ENCODE results near the gene PSMB7.

The PSMB7 gene

GRCh38 chr9:124392871-124393460, 22.3 kb downstream of the PSMB7 start:
- peak; percentile 98 for DNase-seq (ENCODE audit: low read depth)
- peak; percentile 59 for TF ChIP-seq CTCF (conservative IDR thresholded peaks at IDR 0.05; ENCODE audit: control insufficient read depth, insufficient read depth, low read depth, low read length)
- no peak overlapping the region for H3K4me3 ChIP-seq (ENCODE audit: control insufficient read depth, low read depth, low read length)

- no peak overlapping the region for H3K4me3 ChIP-seq (ENCODE audit: control insufficient read depth, low read depth, low read length)
- no peak for DNase-seq (ENCODE audit: low read depth)
- no peak for TF ChIP-seq CTCF (conservative IDR thresholded peaks at IDR 0.05; ENCODE audit: control insufficient read depth, insufficient read depth, low read depth, low read length)
These were observed 22.9 kb downstream of the PSMB7 start for GRCh38 chr9:124392254-124392870.

GRCh38 chr9:124390794-124391658, 24.2 kb downstream of the PSMB7 start:
- peak; percentile 83 for DNase-seq (ENCODE audit: low read depth)
- H3K4me3 ChIP-seq (ENCODE audit: control insufficient read depth, low read depth, low read length): peak overlapping the region; percentile 11
- TF ChIP-seq CTCF (conservative IDR thresholded peaks at IDR 0.05; ENCODE audit: control insufficient read depth, insufficient read depth, low read depth, low read length): no peak

GRCh38 chr9:124389146-124389939, 25.9 kb downstream of the PSMB7 start:
- DNase-seq (ENCODE audit: low read depth): no peak
- no peak overlapping the region for H3K4me3 ChIP-seq (ENCODE audit: control insufficient read depth, low read depth, low read length)
- TF ChIP-seq CTCF (conservative IDR thresholded peaks at IDR 0.05; ENCODE audit: control insufficient read depth, insufficient read depth, low read depth, low read length): no peak

- H3K4me3 ChIP-seq (ENCODE audit: control insufficient read depth, low read depth, low read length): no peak overlapping the region
- DNase-seq (ENCODE audit: low read depth): no peak
- no peak for TF ChIP-seq CTCF (conservative IDR thresholded peaks at IDR 0.05; ENCODE audit: control insufficient read depth, insufficient read depth, low read depth, low read length)
These were observed 26.8 kb downstream of the PSMB7 start for GRCh38 chr9:124388275-124389048.

GRCh38 chr9:124386201-124386600, 29.0 kb downstream of the PSMB7 start:
- H3K4me3 ChIP-seq (ENCODE audit: control insufficient read depth, low read depth, low read length): no peak overlapping the region
- DNase-seq (ENCODE audit: low read depth): no peak
- no peak for TF ChIP-seq CTCF (conservative IDR thresholded peaks at IDR 0.05; ENCODE audit: control insufficient read depth, insufficient read depth, low read depth, low read length)
